ENCODE measurements around the gene HIGD1C.

Gene HIGD1C

DNA sequence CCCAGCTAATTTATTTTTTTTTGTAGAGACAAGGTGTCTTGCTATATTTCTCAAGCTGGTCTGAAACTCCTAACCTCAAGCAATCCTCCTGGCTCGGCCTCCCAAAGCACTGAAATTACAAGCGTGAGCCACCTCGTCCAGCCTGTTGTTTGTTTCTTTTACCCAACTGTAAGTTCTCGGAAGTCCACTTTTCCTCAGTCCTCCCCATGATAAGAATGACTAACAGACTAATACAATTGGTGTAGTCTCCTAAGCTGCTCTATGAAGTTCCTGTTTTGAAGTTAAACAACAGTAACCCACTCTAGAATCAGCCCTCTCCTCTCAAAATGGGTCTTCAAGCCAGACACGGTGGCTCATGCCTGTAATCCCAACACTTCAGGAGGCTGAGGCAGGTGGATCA lies 36.5 kb downstream of the HIGD1C start:
- no peak overlapping the region for H3K27ac ChIP-seq (ENCODE audit: low read depth, low read length, poor library complexity, severe bottlenecking)
- H3K36me3 ChIP-seq (ENCODE audit: insufficient read depth, low read length) = peaks cover 50% of the 10 kb centered on the region; the same call in 1 of the 2 replicates
- H2AFZ ChIP-seq (ENCODE audit: low read length) = no peak overlapping the region
- H3F3A ChIP-seq (ENCODE audit: insufficient read depth, low read length) = no peaks in the 10 kb centered on the region
- H3K27me3 ChIP-seq (ENCODE audit: insufficient read depth, low read length) = no peaks in the 10 kb centered on the region
- no peak overlapping the region for H3K4me2 ChIP-seq (ENCODE audit: low read length)
- peaks cover 8% of the 10 kb centered on the region for H3K4me1 ChIP-seq (ENCODE audit: insufficient read depth, low read length, severe bottlenecking)
- no peak overlapping the region for H3K9ac ChIP-seq (ENCODE audit: low read length)
- no peaks in the 10 kb centered on the region for H3K79me2 ChIP-seq (ENCODE audit: insufficient read depth, low read length)
- no peak for TF ChIP-seq EZH2 (IDR thresholded peaks at IDR 0.05; ENCODE audit: borderline replicate concordance, low read length)
- TF ChIP-seq, protein P1, sequence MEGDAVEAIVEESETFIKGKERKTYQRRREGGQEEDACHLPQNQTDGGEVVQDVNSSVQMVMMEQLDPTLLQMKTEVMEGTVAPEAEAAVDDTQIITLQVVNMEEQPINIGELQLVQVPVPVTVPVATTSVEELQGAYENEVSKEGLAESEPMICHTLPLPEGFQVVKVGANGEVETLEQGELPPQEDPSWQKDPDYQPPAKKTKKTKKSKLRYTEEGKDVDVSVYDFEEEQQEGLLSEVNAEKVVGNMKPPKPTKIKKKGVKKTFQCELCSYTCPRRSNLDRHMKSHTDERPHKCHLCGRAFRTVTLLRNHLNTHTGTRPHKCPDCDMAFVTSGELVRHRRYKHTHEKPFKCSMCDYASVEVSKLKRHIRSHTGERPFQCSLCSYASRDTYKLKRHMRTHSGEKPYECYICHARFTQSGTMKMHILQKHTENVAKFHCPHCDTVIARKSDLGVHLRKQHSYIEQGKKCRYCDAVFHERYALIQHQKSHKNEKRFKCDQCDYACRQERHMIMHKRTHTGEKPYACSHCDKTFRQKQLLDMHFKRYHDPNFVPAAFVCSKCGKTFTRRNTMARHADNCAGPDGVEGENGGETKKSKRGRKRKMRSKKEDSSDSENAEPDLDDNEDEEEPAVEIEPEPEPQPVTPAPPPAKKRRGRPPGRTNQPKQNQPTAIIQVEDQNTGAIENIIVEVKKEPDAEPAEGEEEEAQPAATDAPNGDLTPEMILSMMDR (IDR thresholded peaks at IDR 0.05; ENCODE audit: low read length) = no peak
- no peaks in the 10 kb centered on the region for H4K20me1 ChIP-seq (ENCODE audit: insufficient read depth, low read length)
- no peak overlapping the region for H3K4me3 ChIP-seq (ENCODE audit: low read depth, low read length, poor library complexity, severe bottlenecking)
- no peaks in the 10 kb centered on the region for H3K9me2 ChIP-seq (ENCODE audit: low read depth, low read length)
- no peaks in the 10 kb centered on the region for H3K9me3 ChIP-seq (ENCODE audit: low read length)

DNA sequence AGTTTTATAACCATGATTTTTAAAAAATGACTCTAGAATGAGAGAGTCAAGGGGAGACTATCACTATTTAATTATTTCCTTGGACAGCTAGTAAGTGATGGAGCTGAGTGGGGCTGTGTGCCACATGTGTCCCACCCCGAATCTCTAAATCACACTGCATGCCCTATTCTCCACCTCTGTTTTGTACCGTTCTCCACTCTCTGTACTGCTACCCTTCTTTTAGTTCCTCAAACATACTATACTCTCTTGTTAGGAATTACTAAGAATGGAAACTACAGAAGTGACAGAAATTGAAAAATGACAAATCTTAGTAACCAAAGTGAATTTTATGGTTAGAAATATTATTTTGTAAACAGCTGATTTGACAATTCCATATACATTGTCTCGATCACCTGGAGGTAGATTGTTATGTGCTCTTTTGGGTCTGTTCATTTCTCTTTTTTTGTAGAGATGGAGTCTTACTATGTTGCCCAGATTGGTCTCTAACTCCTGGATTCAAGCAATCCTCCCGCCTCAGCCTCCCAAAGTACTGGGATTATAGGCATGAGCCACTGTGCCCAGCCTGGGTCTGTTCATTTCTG lies 37.9 kb downstream of the HIGD1C start:
- no peak overlapping the region for H3K4me2 ChIP-seq (ENCODE audit: low read length)
- no peak overlapping the region for H3K9ac ChIP-seq (ENCODE audit: low read length)
- H3F3A ChIP-seq (ENCODE audit: insufficient read depth, low read length) = no peaks in the 10 kb centered on the region
- no peaks in the 10 kb centered on the region for H3K9me3 ChIP-seq (ENCODE audit: low read length)
- peaks cover 58% of the 10 kb centered on the region; the same call in 1 of the 2 replicates for H3K36me3 ChIP-seq (ENCODE audit: insufficient read depth, low read length)
- H2AFZ ChIP-seq (ENCODE audit: low read length) = no peak overlapping the region
- H4K20me1 ChIP-seq (ENCODE audit: insufficient read depth, low read length) = no peaks in the 10 kb centered on the region
- no peaks in the 10 kb centered on the region for H3K9me2 ChIP-seq (ENCODE audit: low read depth, low read length)
- no peaks in the 10 kb centered on the region for H3K79me2 ChIP-seq (ENCODE audit: insufficient read depth, low read length)
- peaks cover 8% of the 10 kb centered on the region for H3K4me1 ChIP-seq (ENCODE audit: insufficient read depth, low read length, severe bottlenecking)
- no peaks in the 10 kb centered on the region for H3K27me3 ChIP-seq (ENCODE audit: insufficient read depth, low read length)
- TF ChIP-seq EZH2 (IDR thresholded peaks at IDR 0.05; ENCODE audit: borderline replicate concordance, low read length) = no peak
- TF ChIP-seq, protein P1 (IDR thresholded peaks at IDR 0.05; ENCODE audit: low read length) = no peak
- no peak overlapping the region for H3K27ac ChIP-seq (ENCODE audit: low read depth, low read length, poor library complexity, severe bottlenecking)
- no peak overlapping the region for H3K4me3 ChIP-seq (ENCODE audit: low read depth, low read length, poor library complexity, severe bottlenecking)

- Histone ChIP-seq H3K4me2 (ENCODE audit: low read length) (no peak overlapping the region), H4K20me1 (ENCODE audit: insufficient read depth, low read length) (no peaks in the 10 kb centered on the region), H3K4me1 (ENCODE audit: insufficient read depth, low read length, severe bottlenecking) (peaks cover 8% of the 10 kb centered on the region), H3K9ac (ENCODE audit: low read length) (no peak overlapping the region), H3K36me3 (ENCODE audit: insufficient read depth, low read length) (peaks cover 64% of the 10 kb centered on the region), H2AFZ (ENCODE audit: low read length) (no peak overlapping the region), H3F3A (ENCODE audit: insufficient read depth, low read length) (no peaks in the 10 kb centered on the region), H3K27ac (ENCODE audit: low read depth, low read length, poor library complexity, severe bottlenecking) (no peak overlapping the region), H3K79me2 (ENCODE audit: insufficient read depth, low read length) (no peaks in the 10 kb centered on the region), H3K4me3 (ENCODE audit: low read depth, low read length, poor library complexity, severe bottlenecking) (no peak overlapping the region), H3K9me3 (ENCODE audit: low read length) (no peaks in the 10 kb centered on the region), H3K27me3 (ENCODE audit: insufficient read depth, low read length) (no peaks in the 10 kb centered on the region), H3K9me2 (ENCODE audit: low read depth, low read length) (no peaks in the 10 kb centered on the region)
- TF ChIP-seq EZH2 (IDR thresholded peaks at IDR 0.05; ENCODE audit: borderline replicate concordance, low read length) = no peak
- TF ChIP-seq, protein P1 (IDR thresholded peaks at IDR 0.05; ENCODE audit: low read length) = no peak
Measured at GRCh38 chr12:50990791-50991190, 38.4 kb downstream of the HIGD1C start.
